ENCODE results near the gene EML5. TPM values are rescaled to one million over a fixed set of nuclear protein-coding genes. Genes with fewer than 3 reads are reported as not detected.

EML5 gene
- total and polyA plus RNA-seq, 2 of the 13 experiments (the other 11 are each of a cell fraction or from before 2014, with no cell fraction given) = 0.11 TPM; not detected in 1

DNA sequence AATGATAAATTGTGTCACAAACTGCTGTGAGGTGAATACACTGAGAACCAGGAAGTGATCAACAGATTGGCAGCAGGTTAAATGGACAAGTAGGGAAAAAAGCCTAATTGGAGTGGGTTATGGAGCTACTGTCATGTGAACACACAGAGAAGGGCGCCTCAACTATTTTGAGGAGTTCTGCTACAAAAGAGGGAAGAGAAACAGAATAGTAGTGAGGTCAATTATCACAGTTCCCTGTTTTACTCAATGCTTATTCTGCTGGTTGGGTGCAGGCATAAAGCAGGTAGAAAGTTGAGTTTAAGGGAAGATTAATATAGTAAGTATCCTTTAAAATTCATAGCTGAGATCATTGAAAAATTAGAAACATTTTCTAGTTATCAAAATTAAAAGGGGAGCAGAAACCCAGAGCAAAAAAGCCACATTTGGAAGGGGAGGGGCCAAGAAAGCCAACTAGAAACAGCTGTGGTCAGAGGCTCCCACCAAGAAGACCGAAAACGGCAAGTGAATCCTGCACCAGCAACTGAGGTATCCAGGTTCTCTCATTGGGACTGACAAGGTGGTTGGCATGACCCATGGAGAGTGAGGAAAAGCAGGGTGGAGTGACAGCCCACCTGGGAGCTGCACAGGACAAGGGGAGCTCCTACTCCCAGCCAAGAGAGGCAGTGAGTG is 124.2 kb downstream of the EML5 start (continued):
- TF ChIP-seq, protein P1, sequence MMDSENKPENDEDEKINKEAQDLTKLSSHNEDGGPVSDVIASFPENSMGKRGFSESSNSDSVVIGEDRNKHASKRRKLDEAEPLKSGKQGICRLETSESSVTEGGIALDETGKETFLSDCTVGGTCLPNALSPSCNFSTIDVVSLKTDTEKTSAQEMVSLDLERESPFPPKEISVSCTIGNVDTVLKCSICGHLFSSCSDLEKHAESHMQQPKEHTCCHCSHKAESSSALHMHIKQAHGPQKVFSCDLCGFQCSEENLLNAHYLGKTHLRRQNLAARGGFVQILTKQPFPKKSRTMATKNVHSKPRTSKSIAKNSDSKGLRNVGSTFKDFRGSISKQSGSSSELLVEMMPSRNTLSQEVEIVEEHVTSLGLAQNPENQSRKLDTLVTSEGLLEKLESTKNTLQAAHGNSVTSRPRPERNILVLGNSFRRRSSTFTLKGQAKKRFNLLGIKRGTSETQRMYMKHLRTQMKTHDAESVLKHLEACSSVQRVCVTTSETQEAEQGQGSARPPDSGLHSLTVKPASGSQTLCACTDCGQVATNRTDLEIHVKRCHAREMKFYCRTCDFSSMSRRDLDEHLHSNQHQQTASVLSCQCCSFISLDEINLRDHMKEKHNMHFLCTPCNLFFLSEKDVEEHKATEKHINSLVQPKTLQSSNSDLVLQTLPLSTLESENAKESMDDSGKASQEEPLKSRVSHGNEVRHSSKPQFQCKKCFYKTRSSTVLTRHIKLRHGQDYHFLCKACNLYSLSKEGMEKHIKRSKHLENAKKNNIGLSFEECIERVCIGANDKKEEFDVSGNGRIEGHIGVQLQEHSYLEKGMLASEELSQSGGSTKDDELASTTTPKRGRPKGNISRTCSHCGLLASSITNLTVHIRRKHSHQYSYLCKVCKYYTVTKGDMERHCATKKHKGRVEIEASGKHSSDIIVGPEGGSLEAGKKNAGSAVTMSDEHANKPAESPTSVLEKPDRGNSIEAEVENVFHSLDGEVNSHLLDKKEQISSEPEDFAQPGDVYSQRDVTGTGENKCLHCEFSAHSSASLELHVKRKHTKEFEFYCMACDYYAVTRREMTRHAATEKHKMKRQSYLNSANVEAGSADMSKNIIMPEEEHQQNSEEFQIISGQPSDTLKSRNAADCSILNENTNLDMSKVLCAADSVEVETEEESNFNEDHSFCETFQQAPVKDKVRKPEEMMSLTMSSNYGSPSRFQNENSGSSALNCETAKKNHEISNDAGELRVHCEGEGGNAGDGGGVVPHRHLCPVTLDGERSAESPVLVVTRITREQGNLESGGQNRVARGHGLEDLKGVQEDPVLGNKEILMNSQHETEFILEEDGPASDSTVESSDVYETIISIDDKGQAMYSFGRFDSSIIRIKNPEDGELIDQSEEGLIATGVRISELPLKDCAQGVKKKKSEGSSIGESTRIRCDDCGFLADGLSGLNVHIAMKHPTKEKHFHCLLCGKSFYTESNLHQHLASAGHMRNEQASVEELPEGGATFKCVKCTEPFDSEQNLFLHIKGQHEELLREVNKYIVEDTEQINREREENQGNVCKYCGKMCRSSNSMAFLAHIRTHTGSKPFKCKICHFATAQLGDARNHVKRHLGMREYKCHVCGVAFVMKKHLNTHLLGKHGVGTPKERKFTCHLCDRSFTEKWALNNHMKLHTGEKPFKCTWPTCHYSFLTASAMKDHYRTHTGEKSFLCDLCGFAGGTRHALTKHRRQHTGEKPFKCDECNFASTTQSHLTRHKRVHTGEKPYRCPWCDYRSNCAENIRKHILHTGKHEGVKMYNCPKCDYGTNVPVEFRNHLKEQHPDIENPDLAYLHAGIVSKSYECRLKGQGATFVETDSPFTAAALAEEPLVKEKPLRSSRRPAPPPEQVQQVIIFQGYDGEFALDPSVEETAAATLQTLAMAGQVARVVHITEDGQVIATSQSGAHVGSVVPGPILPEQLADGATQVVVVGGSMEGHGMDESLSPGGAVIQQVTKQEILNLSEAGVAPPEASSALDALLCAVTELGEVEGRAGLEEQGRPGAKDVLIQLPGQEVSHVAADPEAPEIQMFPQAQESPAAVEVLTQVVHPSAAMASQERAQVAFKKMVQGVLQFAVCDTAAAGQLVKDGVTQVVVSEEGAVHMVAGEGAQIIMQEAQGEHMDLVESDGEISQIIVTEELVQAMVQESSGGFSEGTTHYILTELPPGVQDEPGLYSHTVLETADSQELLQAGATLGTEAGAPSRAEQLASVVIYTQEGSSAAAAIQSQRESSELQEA (CRISPR knock-in tag; IDR thresholded peaks at IDR 0.05; ENCODE audit: not compliant biosample characterization) = no peak
- TF ChIP-seq, protein P2, sequence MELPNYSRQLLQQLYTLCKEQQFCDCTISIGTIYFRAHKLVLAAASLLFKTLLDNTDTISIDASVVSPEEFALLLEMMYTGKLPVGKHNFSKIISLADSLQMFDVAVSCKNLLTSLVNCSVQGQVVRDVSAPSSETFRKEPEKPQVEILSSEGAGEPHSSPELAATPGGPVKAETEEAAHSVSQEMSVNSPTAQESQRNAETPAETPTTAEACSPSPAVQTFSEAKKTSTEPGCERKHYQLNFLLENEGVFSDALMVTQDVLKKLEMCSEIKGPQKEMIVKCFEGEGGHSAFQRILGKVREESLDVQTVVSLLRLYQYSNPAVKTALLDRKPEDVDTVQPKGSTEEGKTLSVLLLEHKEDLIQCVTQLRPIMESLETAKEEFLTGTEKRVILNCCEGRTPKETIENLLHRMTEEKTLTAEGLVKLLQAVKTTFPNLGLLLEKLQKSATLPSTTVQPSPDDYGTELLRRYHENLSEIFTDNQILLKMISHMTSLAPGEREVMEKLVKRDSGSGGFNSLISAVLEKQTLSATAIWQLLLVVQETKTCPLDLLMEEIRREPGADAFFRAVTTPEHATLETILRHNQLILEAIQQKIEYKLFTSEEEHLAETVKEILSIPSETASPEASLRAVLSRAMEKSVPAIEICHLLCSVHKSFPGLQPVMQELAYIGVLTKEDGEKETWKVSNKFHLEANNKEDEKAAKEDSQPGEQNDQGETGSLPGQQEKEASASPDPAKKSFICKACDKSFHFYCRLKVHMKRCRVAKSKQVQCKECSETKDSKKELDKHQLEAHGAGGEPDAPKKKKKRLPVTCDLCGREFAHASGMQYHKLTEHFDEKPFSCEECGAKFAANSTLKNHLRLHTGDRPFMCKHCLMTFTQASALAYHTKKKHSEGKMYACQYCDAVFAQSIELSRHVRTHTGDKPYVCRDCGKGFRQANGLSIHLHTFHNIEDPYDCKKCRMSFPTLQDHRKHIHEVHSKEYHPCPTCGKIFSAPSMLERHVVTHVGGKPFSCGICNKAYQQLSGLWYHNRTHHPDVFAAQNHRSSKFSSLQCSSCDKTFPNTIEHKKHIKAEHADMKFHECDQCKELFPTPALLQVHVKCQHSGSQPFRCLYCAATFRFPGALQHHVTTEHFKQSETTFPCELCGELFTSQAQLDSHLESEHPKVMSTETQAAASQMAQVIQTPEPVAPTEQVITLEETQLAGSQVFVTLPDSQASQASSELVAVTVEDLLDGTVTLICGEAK (IDR thresholded peaks at IDR 0.05) = no peak
- TF ChIP-seq, protein P2 (CRISPR knock-in tag; IDR thresholded peaks at IDR 0.05) = no peak
- TF ChIP-seq TCF7L2 (IDR thresholded peaks at IDR 0.05; ENCODE audit: low read depth, low read length) = no peak
- TF ChIP-seq, protein P3, sequence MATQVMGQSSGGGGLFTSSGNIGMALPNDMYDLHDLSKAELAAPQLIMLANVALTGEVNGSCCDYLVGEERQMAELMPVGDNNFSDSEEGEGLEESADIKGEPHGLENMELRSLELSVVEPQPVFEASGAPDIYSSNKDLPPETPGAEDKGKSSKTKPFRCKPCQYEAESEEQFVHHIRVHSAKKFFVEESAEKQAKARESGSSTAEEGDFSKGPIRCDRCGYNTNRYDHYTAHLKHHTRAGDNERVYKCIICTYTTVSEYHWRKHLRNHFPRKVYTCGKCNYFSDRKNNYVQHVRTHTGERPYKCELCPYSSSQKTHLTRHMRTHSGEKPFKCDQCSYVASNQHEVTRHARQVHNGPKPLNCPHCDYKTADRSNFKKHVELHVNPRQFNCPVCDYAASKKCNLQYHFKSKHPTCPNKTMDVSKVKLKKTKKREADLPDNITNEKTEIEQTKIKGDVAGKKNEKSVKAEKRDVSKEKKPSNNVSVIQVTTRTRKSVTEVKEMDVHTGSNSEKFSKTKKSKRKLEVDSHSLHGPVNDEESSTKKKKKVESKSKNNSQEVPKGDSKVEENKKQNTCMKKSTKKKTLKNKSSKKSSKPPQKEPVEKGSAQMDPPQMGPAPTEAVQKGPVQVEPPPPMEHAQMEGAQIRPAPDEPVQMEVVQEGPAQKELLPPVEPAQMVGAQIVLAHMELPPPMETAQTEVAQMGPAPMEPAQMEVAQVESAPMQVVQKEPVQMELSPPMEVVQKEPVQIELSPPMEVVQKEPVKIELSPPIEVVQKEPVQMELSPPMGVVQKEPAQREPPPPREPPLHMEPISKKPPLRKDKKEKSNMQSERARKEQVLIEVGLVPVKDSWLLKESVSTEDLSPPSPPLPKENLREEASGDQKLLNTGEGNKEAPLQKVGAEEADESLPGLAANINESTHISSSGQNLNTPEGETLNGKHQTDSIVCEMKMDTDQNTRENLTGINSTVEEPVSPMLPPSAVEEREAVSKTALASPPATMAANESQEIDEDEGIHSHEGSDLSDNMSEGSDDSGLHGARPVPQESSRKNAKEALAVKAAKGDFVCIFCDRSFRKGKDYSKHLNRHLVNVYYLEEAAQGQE (IDR thresholded peaks at IDR 0.05; ENCODE audit: borderline replicate concordance in 1 of 2, low read depth in 1 of 2, low read length in 2 of 2) = no peak
- TF ChIP-seq SMC3 (IDR thresholded peaks at IDR 0.05; ENCODE audit: low read length) = no peak
- TF ChIP-seq JUNB (CRISPR knock-in tag; IDR thresholded peaks at IDR 0.05; ENCODE audit: borderline replicate concordance) = no peak
